Measurements from ENCODE around the gene RPTOR. TPM values are rescaled to one million over a fixed set of nuclear protein-coding genes. Genes with fewer than 3 reads are reported as not detected.
A peak's percentile ranks its signal among the peaks of the same experiment; 100 is the strongest.

The RPTOR gene
- total and polyA plus RNA-seq, 4 donors = 12.4 to 46.1 (median 29.7) TPM

DNA sequence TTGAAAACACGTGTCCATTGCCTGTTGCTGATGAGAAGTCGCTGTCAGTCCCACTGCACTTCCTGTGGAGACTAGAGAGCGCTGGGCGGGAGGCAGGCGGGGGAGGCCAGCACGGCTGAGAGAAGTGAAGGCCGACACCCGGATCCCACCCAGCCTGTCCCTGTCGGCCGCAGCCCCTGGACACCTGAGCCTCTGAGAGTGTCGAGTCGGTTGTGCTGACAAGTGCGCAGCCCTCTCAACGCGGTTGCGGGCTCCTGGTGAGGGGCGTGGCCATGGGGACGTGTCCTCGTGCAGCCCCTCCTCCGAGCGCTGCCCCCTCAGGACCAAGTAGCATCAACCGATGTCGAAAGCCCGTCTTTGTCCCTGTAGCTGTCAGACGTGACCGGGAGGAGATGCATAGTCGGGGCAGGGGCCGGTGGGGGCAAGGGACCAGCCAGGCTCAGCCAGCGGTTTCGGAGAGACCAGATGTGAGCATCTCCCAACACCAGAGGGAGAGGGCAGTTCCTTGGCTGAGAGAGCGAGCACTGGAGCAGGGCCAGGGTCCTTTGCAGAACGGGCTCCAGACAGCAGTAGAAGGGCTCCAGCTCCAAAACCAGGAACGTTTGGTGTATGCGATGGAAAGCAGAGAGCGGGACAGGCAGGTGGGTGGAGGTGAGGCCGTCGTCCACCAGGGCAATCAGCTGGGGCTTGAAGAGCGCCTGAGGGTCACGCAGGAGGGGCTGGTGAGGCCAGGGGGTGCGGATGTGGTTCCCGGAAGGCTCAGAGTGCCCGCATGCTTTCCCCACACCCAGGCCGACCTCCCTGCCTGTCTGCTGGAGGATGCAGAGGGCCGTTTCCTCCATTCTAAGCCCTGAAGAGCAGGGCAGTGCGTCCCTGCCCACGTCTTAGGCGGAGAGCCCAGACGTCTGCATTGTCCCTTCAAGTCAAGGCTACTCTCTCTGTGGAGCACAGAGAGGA is 403.7 kb downstream of the RPTOR start:
- WGBS, 2 donors = 86 to 91% methylated on average over 48 of the region's 48 CpGs
- no peak overlapping the region for H3K27ac ChIP-seq (ENCODE audit: low read depth in 1 of 2, low read length in 1 of 2)
- no peak overlapping the region for H3K4me3 ChIP-seq
- TF ChIP-seq, protein P1, sequence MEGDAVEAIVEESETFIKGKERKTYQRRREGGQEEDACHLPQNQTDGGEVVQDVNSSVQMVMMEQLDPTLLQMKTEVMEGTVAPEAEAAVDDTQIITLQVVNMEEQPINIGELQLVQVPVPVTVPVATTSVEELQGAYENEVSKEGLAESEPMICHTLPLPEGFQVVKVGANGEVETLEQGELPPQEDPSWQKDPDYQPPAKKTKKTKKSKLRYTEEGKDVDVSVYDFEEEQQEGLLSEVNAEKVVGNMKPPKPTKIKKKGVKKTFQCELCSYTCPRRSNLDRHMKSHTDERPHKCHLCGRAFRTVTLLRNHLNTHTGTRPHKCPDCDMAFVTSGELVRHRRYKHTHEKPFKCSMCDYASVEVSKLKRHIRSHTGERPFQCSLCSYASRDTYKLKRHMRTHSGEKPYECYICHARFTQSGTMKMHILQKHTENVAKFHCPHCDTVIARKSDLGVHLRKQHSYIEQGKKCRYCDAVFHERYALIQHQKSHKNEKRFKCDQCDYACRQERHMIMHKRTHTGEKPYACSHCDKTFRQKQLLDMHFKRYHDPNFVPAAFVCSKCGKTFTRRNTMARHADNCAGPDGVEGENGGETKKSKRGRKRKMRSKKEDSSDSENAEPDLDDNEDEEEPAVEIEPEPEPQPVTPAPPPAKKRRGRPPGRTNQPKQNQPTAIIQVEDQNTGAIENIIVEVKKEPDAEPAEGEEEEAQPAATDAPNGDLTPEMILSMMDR (IDR thresholded peaks at IDR 0.05; ENCODE audit: control extremely low read depth, extremely low read depth) = no peak
- H3K9me3 ChIP-seq (ENCODE audit: control insufficient read depth in 4 of 4, insufficient read depth in 3 of 4, low read length in 3 of 4) = no peaks in the 10 kb centered on the region
- H3K4me1 ChIP-seq (ENCODE audit: control insufficient read depth in 5 of 5, insufficient read depth in 5 of 5, low read length in 5 of 5) = peaks cover 0 to 31% (median 9%) of the 10 kb centered on the region in 5 donors
- ATAC-seq (ENCODE audit: insufficient read depth, low FRiP score) (no peak), DNase-seq (peak; percentile 93 to 95 (median 93))
- H3K36me3 ChIP-seq (ENCODE audit: control insufficient read depth in 4 of 4, insufficient read depth in 4 of 4, low read length in 4 of 4) = peaks cover 2 to 40% (median 17%) of the 10 kb centered on the region in 4 donors
- no peaks in the 10 kb centered on the region for H3K27me3 ChIP-seq (ENCODE audit: control insufficient read depth in 3 of 3, insufficient read depth in 3 of 3, low read length in 2 of 3)
- no peak overlapping the region for H3K9ac ChIP-seq (ENCODE audit: insufficient read depth in 1 of 2, low read length in 2 of 2)

DNA sequence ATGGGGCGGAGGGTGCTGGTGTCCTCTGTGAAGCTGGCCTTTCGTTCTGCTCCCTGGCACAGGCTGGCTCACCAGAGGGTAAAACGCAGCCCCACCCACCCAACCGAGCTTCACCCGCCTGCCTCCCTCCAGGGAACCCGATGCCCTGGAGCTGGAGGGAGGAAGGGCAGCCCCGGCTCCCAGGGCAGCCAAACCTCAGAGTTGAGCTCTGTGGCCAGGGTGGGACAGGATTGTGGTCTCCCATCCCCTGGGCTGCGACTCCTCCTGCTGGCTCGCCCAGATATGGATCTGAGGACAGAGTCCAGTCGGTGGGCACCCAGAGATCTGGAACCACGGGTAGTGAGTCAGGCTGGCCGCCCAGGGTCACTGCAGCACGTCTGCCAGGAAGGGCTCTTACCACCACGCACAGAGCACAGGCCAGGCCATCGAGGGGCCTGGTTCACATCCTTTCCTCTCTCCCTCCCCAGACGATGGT is 404.4 kb downstream of the RPTOR start:
- Histone ChIP-seq H3K36me3 (ENCODE audit: control insufficient read depth in 4 of 4, insufficient read depth in 4 of 4, low read length in 4 of 4) (peaks cover 2 to 40% (median 18%) of the 10 kb centered on the region in 4 donors), H3K9me3 (ENCODE audit: control insufficient read depth in 4 of 4, insufficient read depth in 3 of 4, low read length in 3 of 4) (no peaks in the 10 kb centered on the region), H3K27me3 (ENCODE audit: control insufficient read depth in 3 of 3, insufficient read depth in 3 of 3, low read length in 2 of 3) (no peaks in the 10 kb centered on the region), H3K9ac (ENCODE audit: insufficient read depth in 1 of 2, low read length in 2 of 2) (no peak overlapping the region), H3K4me1 (ENCODE audit: control insufficient read depth in 5 of 5, insufficient read depth in 5 of 5, low read length in 5 of 5) (peaks cover 0 to 25% (median 7%) of the 10 kb centered on the region in 5 donors), H3K27ac (ENCODE audit: low read depth in 1 of 2, low read length in 1 of 2) (no peak overlapping the region), H3K4me3 (no peak overlapping the region)
- 89% methylated on average over 16 of the region's 16 CpGs for WGBS, 2 donors
- TF ChIP-seq, protein P1 (IDR thresholded peaks at IDR 0.05; ENCODE audit: control extremely low read depth, extremely low read depth) = no peak
- no peak for DNase-seq
- no peak for ATAC-seq (ENCODE audit: insufficient read depth, low FRiP score)

DNA sequence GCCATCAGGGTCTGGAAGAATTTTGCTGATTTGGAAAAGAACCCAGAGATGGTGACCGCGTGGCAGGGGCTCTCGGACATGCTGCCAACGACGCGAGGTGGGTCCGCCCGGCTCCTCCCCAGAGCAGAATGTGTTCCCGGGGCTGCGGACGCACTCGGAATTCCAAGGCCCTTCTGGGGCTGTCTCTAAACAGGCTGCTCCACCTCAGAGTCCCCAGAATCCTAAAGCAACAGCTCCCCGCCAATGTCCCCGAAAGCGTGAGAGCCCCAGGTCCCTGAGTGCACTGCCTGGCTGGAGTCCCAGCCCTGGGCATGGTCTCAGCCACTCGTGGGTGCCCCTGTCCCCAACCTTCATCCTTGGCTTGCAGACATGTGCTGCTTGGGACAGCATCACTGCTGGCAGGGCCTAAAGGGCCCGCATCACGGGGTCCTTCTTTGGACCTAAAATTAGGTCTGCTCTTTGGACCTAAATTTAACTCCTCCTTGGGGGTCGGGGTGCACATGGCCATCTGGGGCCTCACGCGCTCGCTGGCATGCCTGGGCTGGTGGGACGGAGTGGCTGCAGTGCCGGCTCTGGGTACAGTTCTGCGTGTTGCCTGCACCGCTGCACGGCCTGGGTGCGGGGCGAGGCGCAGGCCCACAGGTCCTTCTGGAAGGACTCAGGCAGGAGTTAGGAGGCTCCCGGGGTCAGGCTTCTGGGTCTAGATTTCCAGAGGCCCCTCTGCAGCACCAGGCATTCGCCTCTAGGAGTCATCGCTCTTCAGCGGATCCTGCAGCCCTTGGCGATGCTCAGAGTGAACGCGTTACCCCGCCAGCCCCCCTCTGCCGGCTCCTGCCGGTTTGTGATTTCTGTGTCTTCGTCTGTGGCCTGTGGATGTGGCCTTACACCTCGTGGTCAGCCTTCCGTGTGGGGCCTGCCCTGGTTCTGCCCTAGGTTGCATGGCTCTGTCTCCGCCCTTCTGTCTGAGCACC is 405.1 kb downstream of the RPTOR start:
- Histone ChIP-seq H3K4me3 (no peak overlapping the region), H3K4me1 (ENCODE audit: control insufficient read depth in 5 of 5, insufficient read depth in 5 of 5, low read length in 5 of 5) (peaks cover 0 to 25% (median 7%) of the 10 kb centered on the region in 5 donors), H3K36me3 (ENCODE audit: control insufficient read depth in 4 of 4, insufficient read depth in 4 of 4, low read length in 4 of 4) (peaks cover 2 to 40% (median 18%) of the 10 kb centered on the region in 4 donors), H3K9me3 (ENCODE audit: control insufficient read depth in 4 of 4, insufficient read depth in 3 of 4, low read length in 3 of 4) (no peaks in the 10 kb centered on the region), H3K27me3 (ENCODE audit: control insufficient read depth in 3 of 3, insufficient read depth in 3 of 3, low read length in 2 of 3) (no peaks in the 10 kb centered on the region), H3K9ac (ENCODE audit: insufficient read depth in 1 of 2, low read length in 2 of 2) (no peak overlapping the region), H3K27ac (ENCODE audit: low read depth in 1 of 2, low read length in 1 of 2) (no peak overlapping the region)
- TF ChIP-seq, protein P1 (IDR thresholded peaks at IDR 0.05; ENCODE audit: control extremely low read depth, extremely low read depth) = no peak
- 94 to 95% methylated on average over 44 of the region's 44 CpGs for WGBS, 2 donors
- ATAC-seq (ENCODE audit: insufficient read depth, low FRiP score) = no peak
- no peak for DNase-seq

Measured in lung (tissue), 12 donors.